Osteocyte (in vitro differentiated cells): ENCODE results near the gene TUBB1. TPM values are rescaled to one million over a fixed set of nuclear protein-coding genes. Genes with fewer than 3 reads are reported as not detected.

Experiments used
- DNase-seq: peaks from one replicate; pipeline ENCODE4 v3.0.0; 2021; ENCODE audit warnings: mixed read lengths; ENCODE audit not compliant: unreplicated experiment; ENCODE audit errors: extremely low spot score
- H3K27ac Mint-ChIP-seq: one replicate; pipeline ENCODE4 v1.8.0; 2021; ENCODE audit warnings: mild to moderate bottlenecking, mixed read lengths; ENCODE audit not compliant: unreplicated experiment
- H3K27me3 Mint-ChIP-seq: one replicate; pipeline ENCODE4 v1.8.0; 2021; ENCODE audit warnings: mixed read lengths; ENCODE audit not compliant: unreplicated experiment
- H3K36me3 Mint-ChIP-seq: one replicate; pipeline ENCODE4 v1.8.0; 2021; ENCODE audit warnings: mixed read lengths; ENCODE audit not compliant: unreplicated experiment
- H3K4me1 Mint-ChIP-seq: one replicate; pipeline ENCODE4 v1.8.0; 2021; ENCODE audit warnings: mixed read lengths; ENCODE audit not compliant: unreplicated experiment
- H3K4me3 Mint-ChIP-seq: one replicate; pipeline ENCODE4 v1.8.0; 2021; ENCODE audit warnings: mild to moderate bottlenecking, moderate library complexity, mixed read lengths; ENCODE audit not compliant: unreplicated experiment
- H3K9me3 Mint-ChIP-seq: one replicate; pipeline ENCODE4 v1.8.0; 2021; ENCODE audit warnings: mixed read lengths; ENCODE audit not compliant: unreplicated experiment
- CTCF ChIP-seq: fragments of 200-600 bp; sonication (generic); IDR thresholded peaks from 2 replicates; pipeline ENCODE4 v1.5.0; 2021; ENCODE audit warnings: antibody characterized with exemption, mild to moderate bottlenecking, moderate library complexity
- total RNA-seq: library from RNA; stranded (reverse); gene quantifications from 2 replicates; pipeline ENCODE4 v1.2.1, GENCODE V29; 2021

Gene TUBB1
- total RNA-seq, 1 donor from 2014 or later: not detected

DNA sequence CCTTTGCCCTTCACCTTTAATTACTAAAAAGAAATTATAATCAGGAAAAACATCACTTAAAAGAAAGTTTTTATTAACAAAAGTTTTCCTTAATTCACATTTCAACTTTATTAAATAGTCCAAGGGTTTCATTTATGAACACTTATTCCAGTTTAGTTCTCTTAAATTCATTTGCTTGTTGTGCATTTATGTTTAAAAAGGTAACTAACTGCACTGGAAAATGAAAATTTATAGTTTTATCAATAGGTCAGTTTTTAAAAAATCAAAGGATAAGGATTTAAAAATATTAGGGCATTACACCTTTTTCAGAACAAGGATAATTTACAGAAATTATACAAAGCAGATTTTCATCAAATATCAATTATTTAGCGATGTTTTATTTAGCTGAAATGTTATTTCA, 13.9 kb downstream of the TUBB1 start:
- no peak for TF ChIP-seq CTCF
- Mint-ChIP-seq H3K27me3 (no peaks in the 10 kb centered on the region), H3K27ac (peak overlapping the region; percentile 92), H3K9me3 (no peaks in the 10 kb centered on the region), H3K36me3 (peaks cover 47% of the 10 kb centered on the region), H3K4me1 (peaks cover 47% of the 10 kb centered on the region), H3K4me3 (peak overlapping the region; percentile 94)
- no peak for DNase-seq

DNA sequence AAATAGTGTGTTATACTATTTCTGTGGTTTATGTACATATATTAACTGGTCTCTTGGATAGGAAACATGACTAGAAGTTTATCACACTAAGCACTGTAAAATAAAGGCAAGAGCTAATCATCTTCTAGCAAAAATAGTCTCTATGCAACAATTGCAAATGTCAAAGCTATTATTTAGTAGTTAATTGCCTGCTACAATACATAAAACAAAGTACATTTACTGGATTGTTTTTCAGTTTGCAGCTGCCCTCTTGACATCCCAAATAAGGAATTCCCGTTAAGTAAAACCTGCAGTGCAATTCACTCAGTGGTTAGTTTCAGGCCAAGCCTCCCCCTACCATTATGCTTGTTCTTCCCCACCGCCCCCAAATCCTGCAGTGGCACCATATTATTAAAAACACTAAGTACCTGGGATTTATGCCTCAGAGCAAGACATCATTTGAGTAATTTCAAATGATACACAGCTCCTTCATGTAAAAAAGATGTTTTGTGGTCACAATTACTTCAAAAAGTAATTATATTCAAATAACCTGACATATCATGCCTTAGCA, 14.5 kb downstream of the TUBB1 start:
- no peak overlapping the region for H3K27ac Mint-ChIP-seq
- H3K36me3 Mint-ChIP-seq: peaks cover 46% of the 10 kb centered on the region
- no peaks in the 10 kb centered on the region for H3K9me3 Mint-ChIP-seq
- peak overlapping the region; percentile 29 for H3K4me3 Mint-ChIP-seq
- no peaks in the 10 kb centered on the region for H3K27me3 Mint-ChIP-seq
- no peak for TF ChIP-seq CTCF
- no peak for DNase-seq
- peaks cover 41% of the 10 kb centered on the region for H3K4me1 Mint-ChIP-seq

DNA sequence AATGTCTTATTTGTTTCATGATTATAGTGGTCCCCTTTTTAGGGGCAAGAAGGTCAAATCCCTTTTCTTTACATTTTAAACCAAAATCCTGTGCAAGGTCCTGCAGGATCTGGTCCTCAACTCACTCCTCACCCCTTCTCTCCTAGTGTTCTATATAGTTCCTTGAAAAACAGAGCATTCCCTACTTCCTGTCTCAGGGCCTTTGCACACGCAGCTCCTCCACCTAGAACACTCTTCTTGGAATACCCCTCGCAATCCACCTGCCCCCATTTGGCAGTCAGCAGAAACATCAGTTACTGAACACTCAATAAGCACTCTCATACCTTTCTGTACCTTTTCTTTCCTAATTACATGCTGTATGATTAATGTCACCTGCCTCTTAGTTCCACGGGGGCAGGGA, 16.2 kb downstream of the TUBB1 start:
- no peak overlapping the region for H3K4me3 Mint-ChIP-seq
- no peak for DNase-seq
- H3K27me3 Mint-ChIP-seq: no peaks in the 10 kb centered on the region
- no peak overlapping the region for H3K27ac Mint-ChIP-seq
- TF ChIP-seq CTCF: no peak
- H3K36me3 Mint-ChIP-seq: peaks cover 35% of the 10 kb centered on the region
- no peaks in the 10 kb centered on the region for H3K9me3 Mint-ChIP-seq
- peaks cover 34% of the 10 kb centered on the region for H3K4me1 Mint-ChIP-seq

GRCh38 chr20:59037386-59037785, 18.2 kb downstream of the TUBB1 start:
- no peak overlapping the region for H3K4me3 Mint-ChIP-seq
- H3K4me1 Mint-ChIP-seq: peaks cover 37% of the 10 kb centered on the region
- H3K36me3 Mint-ChIP-seq: peaks cover 30% of the 10 kb centered on the region
- H3K27ac Mint-ChIP-seq: no peak overlapping the region
- no peaks in the 10 kb centered on the region for H3K9me3 Mint-ChIP-seq
- no peak for TF ChIP-seq CTCF
- no peak for DNase-seq
- no peaks in the 10 kb centered on the region for H3K27me3 Mint-ChIP-seq

GRCh38 chr20:59039233-59039632, 20.0 kb downstream of the TUBB1 start:
- Mint-ChIP-seq H3K9me3 (no peaks in the 10 kb centered on the region), H3K27ac (no peak overlapping the region), H3K27me3 (no peaks in the 10 kb centered on the region), H3K4me1 (peaks cover 31% of the 10 kb centered on the region), H3K4me3 (no peak overlapping the region), H3K36me3 (peaks cover 30% of the 10 kb centered on the region)
- TF ChIP-seq CTCF: no peak
- no peak for DNase-seq
